Hepatocyte (in vitro differentiated cells): Measurements from ENCODE around the gene TMEM95. TPM values are rescaled to one million over a fixed set of nuclear protein-coding genes. Genes with fewer than 3 reads are reported as not detected.
A peak's percentile ranks its signal among the peaks of the same experiment; 100 is the strongest.

Source experiments
- DNase-seq: peaks from one replicate; pipeline ENCODE4 v3.0.0-alpha.2; 2016; ENCODE audit warnings: low spot score
- H2AFZ ChIP-seq: fragments of 200-600 bp; sonication (generic); 2 replicates; pipeline ENCODE4 v1.6.0; 2016; ENCODE audit warnings: antibody characterized with exemption, mild to moderate bottlenecking
- H3K27ac ChIP-seq: fragments of 200-600 bp; sonication (generic); 2 replicates; pipeline ENCODE4 v1.5.1; 2016; ENCODE audit warnings: mild to moderate bottlenecking
- H3K27me3 ChIP-seq: fragments of 200-600 bp; sonication (generic); 2 replicates; pipeline ENCODE4 v1.6.1; 2016
- H3K36me3 ChIP-seq: fragments of 200-600 bp; sonication (generic); replicated peaks from 2 replicates; pipeline ENCODE4 v1.5.1; 2016; ENCODE audit warnings: low read depth; ENCODE audit not compliant: insufficient read depth
- H3K4me1 ChIP-seq: fragments of 200-600 bp; sonication (generic); 2 replicates; pipeline ENCODE4 v1.5.1; 2016; ENCODE audit warnings: mild to moderate bottlenecking, moderate library complexity; ENCODE audit not compliant: insufficient read depth
- H3K4me2 ChIP-seq: fragments of 200-600 bp; sonication (generic); 2 replicates; pipeline ENCODE4 v1.6.0; 2016
- H3K4me3 ChIP-seq: fragments of 200-600 bp; sonication (generic); 2 replicates; pipeline ENCODE4 v1.5.1; 2016; ENCODE audit warnings: mild to moderate bottlenecking
- H3K79me2 ChIP-seq: fragments of 200-600 bp; sonication (generic); 2 replicates; pipeline ENCODE4 v1.6.0; 2017; ENCODE audit warnings: mild to moderate bottlenecking
- H3K9me2 ChIP-seq: fragments of 200-600 bp; sonication (generic); replicated peaks from 2 replicates; pipeline ENCODE4 v1.6.0; 2017; ENCODE audit warnings: mild to moderate bottlenecking; ENCODE audit not compliant: insufficient read depth
- H3K9me3 ChIP-seq: fragments of 200-600 bp; sonication (generic); 2 replicates; pipeline ENCODE4 v1.5.1; 2016; ENCODE audit warnings: low read depth, mild to moderate bottlenecking
- H4K20me1 ChIP-seq: fragments of 200-600 bp; sonication (generic); 2 replicates; pipeline ENCODE4 v1.6.0; 2016; ENCODE audit warnings: mild to moderate bottlenecking; ENCODE audit not compliant: insufficient read depth, poor library complexity, severe bottlenecking
- CTCF ChIP-seq: fragments of 200-600 bp; sonication (generic); IDR thresholded peaks from 2 replicates; pipeline ENCODE4 v1.5.1; 2016; ENCODE audit warnings: antibody characterized with exemption, mild to moderate bottlenecking; ENCODE audit not compliant: poor library complexity
- EZH2 ChIP-seq: fragments of 200-600 bp; sonication (generic); IDR thresholded peaks from 2 replicates; pipeline ENCODE4 v1.6.1; 2016; ENCODE audit warnings: antibody characterized with exemption, mild to moderate bottlenecking, borderline replicate concordance
- EZH2phosphoT487 ChIP-seq: fragments of 200-600 bp; sonication (generic); IDR thresholded peaks from one replicate; pipeline ENCODE4 v1.6.1; 2018; ENCODE audit warnings: antibody characterized with exemption, mild to moderate bottlenecking, low read depth, moderate library complexity; ENCODE audit not compliant: unreplicated experiment, severe bottlenecking
- WGBS: methylation state at CpG from one replicate; pipeline ENCODE4 v1.1.6; 2016; ENCODE audit warnings: low lambda C conversion rate; ENCODE audit errors: missing lambda C conversion rate; 5-methylcytosine and 5-hydroxymethylcytosine counted together
- polyA plus RNA-seq: library from polyadenylated mRNA; unstranded; fragments of >200 nt; fragmentation: Nextera tagmentation; extraction: Ambion mirVana; gene quantifications from 2 replicates; pipeline ENCODE4 v1.2.1, GENCODE V29; 2016
- total RNA-seq: library from RNA; depleted of rRNA; stranded (reverse); fragments of >200 nt; gene quantifications from 2 replicates; pipeline ENCODE4 v1.2.3, GENCODE V29; 2014

TMEM95 gene
- total and polyA plus RNA-seq, 2 experiments from 2014 or later: not detected

- H3K4me2 ChIP-seq: no peak overlapping the region
- H3K9me2 ChIP-seq: no peaks in the 10 kb centered on the region
- no peak overlapping the region for H3K4me3 ChIP-seq
- H3K4me1 ChIP-seq: peaks cover 10% of the 10 kb centered on the region
- H3K9me3 ChIP-seq: no peaks in the 10 kb centered on the region
- no peak overlapping the region for H2AFZ ChIP-seq
- no peaks in the 10 kb centered on the region for H3K36me3 ChIP-seq
- 97% methylated on average over 7 of the region's 7 CpGs for WGBS
- no peak overlapping the region for H3K27ac ChIP-seq
- H3K27me3 ChIP-seq: no peaks in the 10 kb centered on the region
- TF ChIP-seq EZH2 (no peak), EZH2phosphoT487 (no peak), CTCF (no peak)
- H4K20me1 ChIP-seq: no peaks in the 10 kb centered on the region
- DNase-seq: no peak
- H3K79me2 ChIP-seq: peaks cover 17% of the 10 kb centered on the region
Observed at GRCh38 chr17:7327056-7327455, 27.9 kb upstream of the TMEM95 start.

DNA sequence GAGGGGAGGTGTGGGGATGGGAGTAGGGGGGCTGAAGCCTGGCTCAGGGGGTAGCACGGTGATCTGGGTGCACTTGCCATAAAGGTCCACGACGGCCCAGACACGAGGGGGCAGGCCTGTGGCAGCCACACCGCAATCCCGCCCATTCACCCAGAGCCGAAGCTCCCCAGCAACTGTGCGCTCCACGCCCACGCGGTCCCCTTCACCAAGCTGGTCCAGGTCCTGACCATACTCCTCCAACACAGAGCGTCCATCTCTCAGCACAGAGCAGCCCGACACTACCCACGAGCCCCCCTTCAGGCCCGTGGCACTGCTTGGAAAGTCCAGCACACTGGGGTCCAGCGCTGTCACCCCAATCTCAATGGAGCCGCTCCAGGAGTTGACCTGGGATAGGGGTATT is 27.5 kb upstream of the TMEM95 start:
- Histone ChIP-seq H3K4me1 (peaks cover 10% of the 10 kb centered on the region), H2AFZ (no peak overlapping the region), H3K9me2 (no peaks in the 10 kb centered on the region), H3K36me3 (no peaks in the 10 kb centered on the region), H3K27me3 (no peaks in the 10 kb centered on the region), H3K4me3 (no peak overlapping the region), H3K9me3 (no peaks in the 10 kb centered on the region), H3K27ac (no peak overlapping the region), H3K4me2 (peak overlapping the region; percentile 91), H4K20me1 (no peaks in the 10 kb centered on the region), H3K79me2 (peaks cover 17% of the 10 kb centered on the region)
- TF ChIP-seq CTCF: no peak
- TF ChIP-seq EZH2: no peak
- no peak for TF ChIP-seq EZH2phosphoT487
- DNase-seq: no peak
- WGBS: 99% methylated on average over 11 of the region's 17 CpGs

- Histone ChIP-seq H3K9me3 (no peaks in the 10 kb centered on the region), H3K36me3 (no peaks in the 10 kb centered on the region), H3K79me2 (peaks cover 17% of the 10 kb centered on the region), H3K4me1 (peaks cover 10% of the 10 kb centered on the region), H2AFZ (no peak overlapping the region), H3K27me3 (no peaks in the 10 kb centered on the region), H3K4me3 (no peak overlapping the region), H4K20me1 (no peaks in the 10 kb centered on the region), H3K4me2 (peak overlapping the region; percentile 91), H3K27ac (peak overlapping the region; percentile 92), H3K9me2 (no peaks in the 10 kb centered on the region)
- TF ChIP-seq CTCF: no peak
- no peak for TF ChIP-seq EZH2
- no peak for TF ChIP-seq EZH2phosphoT487
- 100% methylated on average over 1 of the region's 1 CpG for WGBS
- DNase-seq: no peak
Observed at GRCh38 chr17:7328009-7328408, 26.9 kb upstream of the TMEM95 start.

DNA sequence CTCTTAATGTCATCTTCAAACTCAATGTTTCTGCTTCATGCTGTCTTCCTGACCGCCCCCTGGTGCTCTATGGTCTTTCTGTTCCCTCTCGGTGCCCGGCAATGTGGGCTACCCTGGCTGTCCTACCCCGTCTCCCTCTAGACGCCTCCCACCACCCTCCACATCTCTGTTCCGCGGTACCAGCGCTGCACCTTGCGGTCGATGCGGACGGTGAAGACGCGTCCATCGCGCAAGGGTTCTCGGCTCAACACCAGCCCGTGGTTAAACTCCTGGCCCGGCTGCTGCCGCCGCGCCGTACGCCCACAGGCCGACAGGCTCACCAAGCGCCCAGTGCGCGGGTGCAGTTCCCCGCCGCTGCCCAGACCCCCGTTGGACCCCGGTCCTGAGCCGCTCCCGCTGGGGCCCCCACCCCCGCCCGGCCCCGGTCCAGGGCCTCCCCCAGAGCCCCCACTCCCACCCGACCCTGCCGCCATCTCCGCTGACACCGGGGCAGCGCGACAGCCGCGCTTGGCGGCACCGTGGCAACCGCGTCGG is 26.0 kb upstream of the TMEM95 start, which contains the start of gene NEURL4:
NEURL4 (minus strand) TSS at position 496 of the 534 bp plus-strand sequence; CDS start at position 473, 23 bp downstream.
- no peak for DNase-seq
- no peaks in the 10 kb centered on the region for H3K9me3 ChIP-seq

More for the DNA sequence above, 26.0 kb upstream of the TMEM95 start, which contains the start of gene NEURL4:
- H3K4me3 ChIP-seq: peak within 1 kb of the TSS; percentile 48
- H3K79me2 ChIP-seq: peaks cover 17% of the 10 kb centered on the region
- H3K4me1 ChIP-seq: peaks cover 10% of the 10 kb centered on the region
- no peaks in the 10 kb centered on the region for H3K36me3 ChIP-seq
- TF ChIP-seq CTCF (no peak), EZH2 (no peak), EZH2phosphoT487 (no peak)
- peak within 1 kb of the TSS; percentile 91 for H3K4me2 ChIP-seq
- no peaks in the 10 kb centered on the region for H3K9me2 ChIP-seq
- WGBS: under 1% methylated on average over 44 of the region's 50 CpGs
- H3K27me3 ChIP-seq: no peaks in the 10 kb centered on the region
- peak within 1 kb of the TSS; percentile 92 for H3K27ac ChIP-seq
- peak within 1 kb of the TSS; percentile 54 for H2AFZ ChIP-seq
- no peaks in the 10 kb centered on the region for H4K20me1 ChIP-seq
